K562 (cell line): ENCODE data around the gene TMEM86B. TPM values are rescaled to one million over a fixed set of nuclear protein-coding genes. Genes with fewer than 3 reads are reported as not detected.

Experiments
- ATAC-seq: fragments of 200-7000 bp; cut with Tn5 transposase; 3 replicates; pipeline ENCODE4 v1.9.1; 2020; ENCODE audit warnings: moderate library complexity
- BruUV-seq: library from RNA; stranded (reverse); fragments of 400-500 nt; replicated peaks from 2 replicates; lab custom pipeline; 2021; lab: Mats Ljungman, UMichigan
- CTCF ChIA-PET: fragments of 300-600 bp; formaldehyde crosslinking; extraction: SDS; loops from one replicate; lab custom pipeline; 2021; ENCODE audit warnings: low intra/inter-chr PET ratio; lab: Yijun Ruan, JAX
- POLR2A ChIA-PET: fragments of 300-600, 350-650 bp; sonication (Branson Sonifier 250); formaldehyde crosslinking; extraction: SDS; loops from one replicate; lab custom pipeline; 2021; ENCODE audit warnings: antibody characterized with exemption, inconsistent platforms; lab: Yijun Ruan, JAX
- DNase-seq, 4 experiments: peaks; one replicate each; pipeline versions ENCODE4 v3.0.0 to v3.0.0-alpha.2; 2011 to 2018; ENCODE audit warnings: low spot score in 3 of 4, mixed read lengths in 3 of 4; ENCODE audit errors: extremely low read depth in 1 of 4
- FAIRE-seq: peaks from 2 replicates; lab custom pipeline; 2011; peaks lifted over from hg19 to GRCh38; lab: Jason Lieb, UNC
- H2AFZ ChIP-seq: 2 replicates; pipeline ENCODE4 v1.6.0; 2011; ENCODE audit warnings: low read depth, low read length, control low read depth, inconsistent platforms
- H3K27ac ChIP-seq: fragments of 200-600 bp; 3 replicates; pipeline ENCODE4 v1.8.0; 2011; ENCODE audit warnings: low read depth, mild to moderate bottlenecking, control low read depth, inconsistent platforms, low read length, moderate library complexity, mixed read lengths; ENCODE audit errors: extremely low read depth
- H3K27me3 ChIP-seq, 2 experiments: fragments of 300-600 bp in 1 of 2; 2 replicates in 1 of 2; 3 replicates in 1 of 2; pipeline versions ENCODE4 v1.6.0 to v1.8.0; 2011; ENCODE audit warnings: inconsistent platforms in 2 of 2, low read length in 2 of 2, mild to moderate bottlenecking in 1 of 2, mixed read lengths in 1 of 2, moderate library complexity in 1 of 2; ENCODE audit not compliant: control insufficient read depth in 2 of 2, insufficient read depth in 2 of 2
- H3K36me3 ChIP-seq: fragments of 300-600 bp; 3 replicates; pipeline ENCODE4 v1.8.0; 2011; ENCODE audit warnings: mild to moderate bottlenecking, low read length, inconsistent platforms; ENCODE audit not compliant: control insufficient read depth, insufficient read depth
- H3K4me1 ChIP-seq, 2 experiments: fragments of 200-600 bp in 1 of 2; replicated peaks in 1 of 2; 2 replicates in 1 of 2; 3 replicates in 1 of 2; pipeline versions ENCODE4 v1.5.1 to v1.8.0; 2011; ENCODE audit warnings: inconsistent platforms in 2 of 2, low read length in 2 of 2, mild to moderate bottlenecking in 1 of 2, mixed read lengths in 1 of 2, moderate library complexity in 1 of 2; ENCODE audit not compliant: control insufficient read depth in 2 of 2, insufficient read depth in 2 of 2
- H3K4me2 ChIP-seq: 2 replicates; pipeline ENCODE4 v1.6.1; 2011; ENCODE audit warnings: low read length, control low read depth, inconsistent platforms, mixed read lengths; ENCODE audit not compliant: insufficient read depth
- H3K4me3 ChIP-seq: fragments of 200-600 bp; sonication (generic), shearing (Covaris generic); 2 replicates; pipeline ENCODE4 v1.5.1; 2016; ENCODE audit warnings: control low read depth, inconsistent platforms
- H3K79me2 ChIP-seq: fragments of 200-600 bp; 3 replicates; pipeline ENCODE4 v1.8.0; 2011; ENCODE audit warnings: low read length, inconsistent platforms; ENCODE audit not compliant: control insufficient read depth, insufficient read depth
- H3K9ac ChIP-seq, 2 experiments: 2 replicates each; pipeline versions ENCODE4 v1.6.0 to v1.6.1; 2011; ENCODE audit warnings: low read depth in 2 of 2, low read length in 2 of 2, control low read depth in 1 of 2, inconsistent platforms in 1 of 2, mild to moderate bottlenecking in 1 of 2, mixed read lengths in 1 of 2; ENCODE audit not compliant: insufficient read depth in 1 of 2
- H3K9me1 ChIP-seq: one replicate; pipeline ENCODE4 v1.6.0; 2011; ENCODE audit warnings: inconsistent platforms, mild to moderate bottlenecking, low read length, moderate library complexity; ENCODE audit not compliant: control insufficient read depth, insufficient read depth
- H3K9me3 ChIP-seq: replicated peaks from 2 replicates; pipeline ENCODE4 v1.5.1; 2011; ENCODE audit warnings: low read depth, low read length, inconsistent platforms; ENCODE audit not compliant: control insufficient read depth, insufficient read depth
- H4K20me1 ChIP-seq: replicated peaks from 2 replicates; pipeline ENCODE4 v1.6.1; 2011; ENCODE audit warnings: low read length, inconsistent platforms, mixed read lengths; ENCODE audit not compliant: control insufficient read depth, insufficient read depth
- KAT7 ChIP-seq: sonication (generic); formaldehyde crosslinking; IDR thresholded peaks from 2 replicates; pipeline ENCODE4 v1.8.0; 2022; ENCODE audit warnings: missing genetic modification reagents, mild to moderate bottlenecking, borderline replicate concordance
- NCOA4 ChIP-seq: fragments of 450-650 bp; IDR thresholded peaks from 2 replicates; pipeline ENCODE4 v1.6.1; 2018; ENCODE audit warnings: mild to moderate bottlenecking; ENCODE audit not compliant: partially characterized antibody
- NFATC3 ChIP-seq: fragments of 450-650 bp; IDR thresholded peaks from 2 replicates; pipeline ENCODE4 v1.6.1; 2017; ENCODE audit warnings: mild to moderate bottlenecking
- POLR2G ChIP-seq: fragments of 200-400 bp; formaldehyde crosslinking; IDR thresholded peaks from 2 replicates; pipeline ENCODE4 v1.6.1; 2017; ENCODE audit warnings: low read depth, mild to moderate bottlenecking, antibody characterized with exemption, low read length, moderate library complexity
- PTBP1 ChIP-seq: fragments of 200-400 bp; formaldehyde crosslinking; IDR thresholded peaks from 2 replicates; pipeline ENCODE4 v1.6.1; 2017; ENCODE audit warnings: low read depth, low read length
- RBFOX2 ChIP-seq: fragments of 200-400 bp; formaldehyde crosslinking; IDR thresholded peaks from 2 replicates; pipeline ENCODE4 v1.6.1; 2017; ENCODE audit warnings: low read depth, mild to moderate bottlenecking, low read length, moderate library complexity
- TAF15 ChIP-seq: fragments of 200-400 bp; formaldehyde crosslinking; IDR thresholded peaks from 2 replicates; pipeline ENCODE4 v1.6.1; 2017; ENCODE audit warnings: mild to moderate bottlenecking, low read depth, low read length, moderate library complexity
- TRIM25 ChIP-seq: fragments of 450-650 bp; IDR thresholded peaks from 2 replicates; pipeline ENCODE4 v1.7.0; 2016; ENCODE audit warnings: borderline replicate concordance
- ZC3H11A ChIP-seq: IDR thresholded peaks from 2 replicates; pipeline ENCODE4 v1.6.1; 2012; ENCODE audit warnings: low read depth, low read length, improper control_type of control experiment
- ZNF444 ChIP-seq: fragments of 250-450 bp; sonication (Bioruptor Pico); IDR thresholded peaks from 2 replicates; pipeline ENCODE4 v1.4.0; 2020; ENCODE audit warnings: mild to moderate bottlenecking, moderate library complexity
- ZNF512 ChIP-seq: IDR thresholded peaks from 2 replicates; pipeline ENCODE4 v1.6.1; 2016; ENCODE audit warnings: missing genetic modification characterization, missing compliant biosample characterization
- ZNF551 ChIP-seq: fragments of 250-450 bp; sonication (Bioruptor Pico); IDR thresholded peaks from 2 replicates; pipeline ENCODE4 v1.5.0; 2021; ENCODE audit warnings: mild to moderate bottlenecking, moderate library complexity
- ZNF75A ChIP-seq: fragments of 450-650 bp; formaldehyde crosslinking; IDR thresholded peaks from 2 replicates; pipeline ENCODE4 v1.4.0; 2020; ENCODE audit warnings: mild to moderate bottlenecking
- WGBS: fragments of 100-300 bp; shearing (Covaris generic); methylation state at CpG from one replicate; pipeline ENCODE4 v1.1.6; 2016; ENCODE audit warnings: low coverage, mixed read lengths; ENCODE audit not compliant: insufficient coverage; ENCODE audit errors: missing lambda C conversion rate; 5-methylcytosine and 5-hydroxymethylcytosine counted together
- in situ Hi-C: fragments of 300-500 bp; cut with MboI; formaldehyde crosslinking; loops from 4 replicates; pipeline ENCODE4 v1.15.0; 2018; ENCODE audit warnings: inconsistent platforms, mixed read lengths
- intact Hi-C: fragments of 100-400 bp; cut with micrococcal nuclease; formaldehyde crosslinking; loops from 2 replicates; pipeline ENCODE4 v1.14.2; 2022
- polyA plus RNA-seq, 8 experiments: library from polyadenylated mRNA; depleted of rRNA in 4 of 8; stranded (reverse) in 5 of 8; unstranded in 3 of 8; fragments of >200 nt; fragmentation: Nextera tagmentation in 2 of 8; fragmentation: Illumina TruSeq in 1 of 8; extraction: Ambion mirVana in 2 of 8; extraction: Trizol in 1 of 8; gene quantifications; 2 replicates each; pipeline versions ENCODE4 v1.2.1 to v1.2.3, GENCODE V29; 2011 to 2014; ENCODE audit warnings: inconsistent platforms in 1 of 8, missing spikeins in 1 of 8
- total RNA-seq, 7 experiments: library from RNA; depleted of rRNA in 6 of 7; stranded (reverse); fragments of >200 nt in 6 of 7; fragmentation: Illumina TruSeq in 2 of 7; extraction: Trizol in 2 of 7; gene quantifications; 2 replicates each; pipeline versions ENCODE4 v1.2.1 to v1.2.3, GENCODE V29; 2011 to 2021; ENCODE audit warnings: low replicate concordance in 1 of 7

The TMEM86B gene
- total and polyA plus RNA-seq, 9 of the 15 experiments (the other 6 are each of a cell fraction or from before 2014, with no cell fraction given), result 0.28 to 7.9 (median 2.1) TPM

GRCh38 chr19:55249841-55250240 lies 21.3 kb upstream of the TMEM86B start:
- H3K9ac ChIP-seq, result no peak overlapping the region; a peak in 1 of 4 replicates
- BruUV-seq, result no TSS peak
- peaks cover 7 to 46% of the 10 kb centered on the region in 2 experiments; a peak in 4 of 5 replicates for H3K4me1 ChIP-seq
- in situ Hi-C loops, result no loop called here
- ChIA-PET CTCF (no interaction called here), POLR2A (interaction anchor here (0.6 to 2.1 kb wide), 5 partner anchors 8 to 33 kb away, joined by 3 to 11 read pairs (median 4); partner anchors contain the start of genes PPP6R1 and TMEM86B)
- 97% methylated on average over 11 of the region's 11 CpGs for WGBS
- no peak overlapping the region for H3K27ac ChIP-seq
- intact Hi-C loops, result no loop called here
- TF ChIP-seq RBFOX2, result peak; percentile 47
- TF ChIP-seq ZNF444 (CRISPR knock-in tag), result no peak
- no peak for TF ChIP-seq ZNF551
- TF ChIP-seq POLR2G, result peak; percentile 42; the same call in 1 of the 2 replicates
- peaks cover 64% of the 10 kb centered on the region for H4K20me1 ChIP-seq
- H3K9me3 ChIP-seq, result no peaks in the 10 kb centered on the region
- no peak overlapping the region for H3K4me3 ChIP-seq
- FAIRE-seq (no peak), DNase-seq (no peak), ATAC-seq (no peak)
- H3K27me3 ChIP-seq, result no peaks in the 10 kb centered on the region; a peak in 1 of 5 replicates
- H2AFZ ChIP-seq, result no peak overlapping the region
- H3K9me1 ChIP-seq, result peaks cover 8% of the 10 kb centered on the region
- peaks cover 78% of the 10 kb centered on the region for H3K79me2 ChIP-seq
- H3K36me3 ChIP-seq, result peaks cover 93% of the 10 kb centered on the region; the same call in 2 of the 3 replicates
- no peak overlapping the region for H3K4me2 ChIP-seq

GRCh38 chr19:55248704-55249103 lies 20.1 kb upstream of the TMEM86B start:
- intact Hi-C loops, result no loop called here
- Histone ChIP-seq H3K79me2 (peaks cover 66% of the 10 kb centered on the region), H3K36me3 (peaks cover 93% of the 10 kb centered on the region), H3K27ac (no peak overlapping the region; the same call in 2 of the 3 replicates), H3K9me3 (no peaks in the 10 kb centered on the region), H3K4me2 (no peak overlapping the region), H3K27me3 (no peaks in the 10 kb centered on the region; a peak in 1 of 5 replicates), H3K4me1 (peaks cover 7 to 38% of the 10 kb centered on the region in 2 experiments; a peak in 4 of 5 replicates), H2AFZ (no peak overlapping the region), H3K4me3 (no peak overlapping the region), H4K20me1 (peaks cover 53% of the 10 kb centered on the region), H3K9ac (peak overlapping the region in 1 of 2 experiments; percentile 74; a peak in 2 of 4 replicates), H3K9me1 (peaks cover 3% of the 10 kb centered on the region)
- ATAC-seq (no peak), FAIRE-seq (no peak), DNase-seq (no peak)
- TF ChIP-seq ZC3H11A (no peak), NCOA4 (no peak), NFATC3 (no peak), TRIM25 (no peak), KAT7 (0 out of 2 replicates have a peak, but pooled peaks have one; percentile 16), PTBP1 (no peak), ZNF512 (no peak), ZNF75A (no peak), TAF15 (no peak)
- in situ Hi-C loops, result no loop called here
- BruUV-seq, result no TSS peak
- ChIA-PET CTCF (no interaction called here), POLR2A (interaction anchor here (0.6 to 2.9 kb wide), 6 partner anchors 8 to 406 kb away, joined by 3 to 26 read pairs (median 4); partner anchors contain the start of genes PPP6R1 and U2AF2)
- 91% methylated on average over 8 of the region's 9 CpGs for WGBS
